ENCODE data around the gene CASZ1.

GRCh38 chr1:10839188-10839770, 42.8 kb upstream of the CASZ1 start:
- no peak for TF ChIP-seq YY1 (IDR thresholded peaks at IDR 0.05; ENCODE audit: low read depth, low read length)
- TF ChIP-seq IRF4 (IDR thresholded peaks at IDR 0.05; ENCODE audit: low read depth, low read length), result no peak
- no peak for TF ChIP-seq ASH2L (IDR thresholded peaks at IDR 0.05; ENCODE audit: borderline replicate concordance, low read depth)
- no peak for TF ChIP-seq EZH2 (IDR thresholded peaks at IDR 0.05; ENCODE audit: borderline replicate concordance, control insufficient read depth, low read depth, low read length)
